Cortex of kidney (tissue), 1 donor: ENCODE data around the gene TNFRSF9.

Experiments
- DNase-seq: peaks from one replicate; lab custom pipeline; 2025; lab: John Stamatoyannopoulos, UW

Gene TNFRSF9

GRCh38 chr1:7869136-7869920 lies 71.3 kb downstream of the TNFRSF9 start:
- no peak for DNase-seq

- DNase-seq, result no peak
Measured at GRCh38 chr1:7868070-7868780, 72.4 kb downstream of the TNFRSF9 start.

- DNase-seq, result no peak
Measured at GRCh38 chr1:7865978-7866377, 74.7 kb downstream of the TNFRSF9 start.
